ENCODE data around the gene AAGAB. TPM values are rescaled to one million over a fixed set of nuclear protein-coding genes. Genes with fewer than 3 reads are reported as not detected.

The AAGAB gene
- total RNA-seq, 1 experiment from 2014 or later: 40.1 TPM

DNA sequence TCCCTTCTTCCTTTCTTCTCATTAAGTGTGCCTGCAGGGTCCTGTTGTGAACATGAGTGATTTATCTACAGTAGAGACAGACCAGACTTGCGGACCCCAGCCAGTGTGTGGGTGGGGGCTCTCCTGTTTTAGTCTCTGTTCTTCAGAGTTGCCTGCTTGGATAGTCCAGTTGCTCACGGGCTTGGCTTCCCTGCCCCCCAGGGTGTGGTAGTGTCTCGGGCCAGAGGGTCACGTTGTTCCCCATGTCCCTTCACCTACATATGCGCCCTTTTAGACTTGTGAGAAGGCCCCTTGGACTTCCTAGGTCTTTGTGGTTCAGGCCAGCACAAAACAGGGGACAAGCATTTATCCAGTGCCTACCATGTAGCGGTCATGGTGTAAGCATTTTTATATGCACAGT, 85.8 kb downstream of the AAGAB start:
- H3K23me2 ChIP-seq (ENCODE audit: insufficient read length, low read depth, low read length, poor library complexity, severe bottlenecking): no peaks in the 10 kb centered on the region
- H3K4ac ChIP-seq (ENCODE audit: low read depth, low read length): no peak overlapping the region
- no CpG with 5 or more reads among the region's 6 CpGs for WGBS (ENCODE audit: extremely low coverage, insufficient read length, low lambda C conversion rate)
- no peak overlapping the region for H4K8ac ChIP-seq (replicated peaks; ENCODE audit: insufficient read length, low read depth, low read length)
- TF ChIP-seq CTCF (conservative IDR thresholded peaks at IDR 0.05): no peak
- no peak overlapping the region for H3K4me2 ChIP-seq (ENCODE audit: insufficient read depth, insufficient read length, low read length)
- no peak overlapping the region for H2BK12ac ChIP-seq (ENCODE audit: insufficient read length, low read depth, low read length)
- Mint-ChIP-seq H3K4me1 (peaks cover 46 to 51% of the 10 kb centered on the region in 2 experiments), H3K4me3 (no peak overlapping the region), H3K36me3 (ENCODE audit: insufficient read depth in 1 of 3, low read depth in 3 of 3) (peaks cover 10 to 53% (median 21%) of the 10 kb centered on the region in 3 experiments), H3K9me3 (no peaks in the 10 kb centered on the region; a peak in 1 of 5 replicates), H3K27ac (no peak overlapping the region), H3K27me3 (ENCODE audit: low read depth) (no peaks in the 10 kb centered on the region; the same call in 1 of the 2 replicates)
- H3K27ac ChIP-seq (ENCODE audit: insufficient read length, low read depth, low read length): no peak overlapping the region
- H2BK5ac ChIP-seq (ENCODE audit: insufficient read length, low read length): no peak overlapping the region
- no peak overlapping the region for H3K56ac ChIP-seq (ENCODE audit: insufficient read length, low read depth, low read length)
- H3K79me1 ChIP-seq (ENCODE audit: insufficient read depth, low read depth, low read length, poor library complexity, severe bottlenecking): no peaks in the 10 kb centered on the region
- no peak overlapping the region for H3K14ac ChIP-seq (ENCODE audit: insufficient read depth, low read length)
- no peak overlapping the region for H3K9ac ChIP-seq (ENCODE audit: extremely low read depth, insufficient read length, low read length)
- H3K9me3 ChIP-seq (ENCODE audit: control insufficient read depth, low read depth, low read length): no peaks in the 10 kb centered on the region
- no peaks in the 10 kb centered on the region for H3K27me3 ChIP-seq (ENCODE audit: insufficient read depth, low read length)
- no peak overlapping the region for H2BK20ac ChIP-seq (ENCODE audit: low read depth, low read length, poor library complexity, severe bottlenecking)
- H3K79me2 ChIP-seq (ENCODE audit: insufficient read depth, low read length): no peaks in the 10 kb centered on the region
- DNase-seq: no peak
- H4K91ac ChIP-seq (ENCODE audit: insufficient read length, low read depth, low read length): no peak overlapping the region
- peaks cover 10% of the 10 kb centered on the region; the same call in 1 of the 2 replicates for H3K4me1 ChIP-seq (ENCODE audit: insufficient read depth, low read length)
- no peak overlapping the region for H2AK5ac ChIP-seq (ENCODE audit: insufficient read length, low read length)
- no peak overlapping the region for H3K23ac ChIP-seq (ENCODE audit: insufficient read length, low read depth, low read length)
- no peak overlapping the region for H3K18ac ChIP-seq (ENCODE audit: insufficient read length, low read depth, low read length)
- no peak overlapping the region for H2AFZ ChIP-seq (ENCODE audit: low read length)
- no peak overlapping the region for H3T11ph ChIP-seq (ENCODE audit: low read length)
- H2BK120ac ChIP-seq (ENCODE audit: low read depth, low read length, poor library complexity, severe bottlenecking): no peak overlapping the region
- H4K20me1 ChIP-seq (ENCODE audit: control insufficient read depth, insufficient read depth, insufficient read length): no peaks in the 10 kb centered on the region
- H2BK15ac ChIP-seq (ENCODE audit: low read depth, low read length): no peak overlapping the region
- H4K5ac ChIP-seq (ENCODE audit: insufficient read length, low read depth, low read length): no peak overlapping the region
